ENCODE data around the gene BAZ1B. TPM values are rescaled to one million over a fixed set of nuclear protein-coding genes. Genes with fewer than 3 reads are reported as not detected.

Gene BAZ1B
- total and polyA plus RNA-seq, 4 donors: 8.6 to 31.3 (median 21.5) TPM

GRCh38 chr7:73436031-73436929 lies 85.8 kb downstream of the BAZ1B start:
- 48% methylated on average over 20 of the region's 20 CpGs for WGBS
- H3K36me3 ChIP-seq (ENCODE audit: control insufficient read depth in 4 of 4, insufficient read depth in 3 of 4, low read depth in 1 of 4, low read length in 3 of 4): peaks cover 0 to 12% (median 7%) of the 10 kb centered on the region in 4 donors
- peaks cover 0 to 3% (median 0%) of the 10 kb centered on the region in 4 donors for H3K9me3 ChIP-seq (ENCODE audit: control insufficient read depth in 4 of 4, low read length in 3 of 4)
- DNase-seq (ENCODE audit: low spot score): no peak
- no peaks in the 10 kb centered on the region for H3K27me3 ChIP-seq (ENCODE audit: control insufficient read depth in 4 of 4, insufficient read depth in 4 of 4, low read length in 3 of 4)
- H3K4me3 ChIP-seq (ENCODE audit: low read depth in 1 of 3, low read length in 3 of 3): no peak overlapping the region
- H3K27ac ChIP-seq (ENCODE audit: low read depth in 1 of 2, low read length in 2 of 2): no peak overlapping the region
- TF ChIP-seq MAX (IDR thresholded peaks at IDR 0.05) (no peak), NR2F2 (IDR thresholded peaks at IDR 0.05) (no peak), RXRA (IDR thresholded peaks at IDR 0.05) (no peak), YY1 (IDR thresholded peaks at IDR 0.05) (no peak), EGR1 (IDR thresholded peaks at IDR 0.05; ENCODE audit: low read depth in 2 of 2) (no peak), RAD21 (IDR thresholded peaks at IDR 0.05) (peak; percentile 59 to 64), FOXA2 (IDR thresholded peaks at IDR 0.05) (no peak), GABPA (IDR thresholded peaks at IDR 0.05 in 1 of 2, conservative IDR thresholded peaks at IDR 0.05 in 1 of 2) (no peak), HNF4G (IDR thresholded peaks at IDR 0.05) (no peak), CTCF (IDR thresholded peaks at IDR 0.05; ENCODE audit: low read depth, low read length, missing input control) (peak; percentile 13), REST (IDR thresholded peaks at IDR 0.05) (no peak), TAF1 (conservative IDR thresholded peaks at IDR 0.05) (no peak), ATF3 (IDR thresholded peaks at IDR 0.05) (no peak), FOXA1 (IDR thresholded peaks at IDR 0.05) (no peak), SP1 (IDR thresholded peaks at IDR 0.05) (no peak)
- peaks cover 0 to 5% (median under 1%) of the 10 kb centered on the region in 4 donors for H3K4me1 ChIP-seq (ENCODE audit: control insufficient read depth in 4 of 4, insufficient read depth in 4 of 4, low read length in 3 of 4)
- H3K9ac ChIP-seq (ENCODE audit: low read depth in 1 of 2, low read length in 2 of 2): no peak overlapping the region

- Histone ChIP-seq H3K4me1 (ENCODE audit: control insufficient read depth in 4 of 4, insufficient read depth in 4 of 4, low read length in 3 of 4) (peaks cover 0 to 5% (median under 1%) of the 10 kb centered on the region in 4 donors), H3K27me3 (ENCODE audit: control insufficient read depth in 4 of 4, insufficient read depth in 4 of 4, low read length in 3 of 4) (no peaks in the 10 kb centered on the region), H3K36me3 (ENCODE audit: control insufficient read depth in 4 of 4, insufficient read depth in 3 of 4, low read depth in 1 of 4, low read length in 3 of 4) (peaks cover 0 to 10% (median 3%) of the 10 kb centered on the region in 4 donors), H3K27ac (ENCODE audit: low read depth in 1 of 2, low read length in 2 of 2) (no peak overlapping the region), H3K9ac (ENCODE audit: low read depth in 1 of 2, low read length in 2 of 2) (no peak overlapping the region), H3K4me3 (ENCODE audit: low read depth in 1 of 3, low read length in 3 of 3) (no peak overlapping the region), H3K9me3 (ENCODE audit: control insufficient read depth in 4 of 4, low read length in 3 of 4) (peaks cover 0 to 3% (median 0%) of the 10 kb centered on the region in 4 donors)
- 90% methylated on average over 28 of the region's 28 CpGs for WGBS
- no peak for DNase-seq (ENCODE audit: low spot score)
- no peak for TF ChIP-seq REST (IDR thresholded peaks at IDR 0.05)
- TF ChIP-seq FOXA2 (IDR thresholded peaks at IDR 0.05): no peak
- TF ChIP-seq CTCF (IDR thresholded peaks at IDR 0.05; ENCODE audit: low read depth, low read length, missing input control): no peak
- no peak for TF ChIP-seq HNF4A (conservative IDR thresholded peaks at IDR 0.05)
- TF ChIP-seq SP1 (IDR thresholded peaks at IDR 0.05): no peak
- no peak for TF ChIP-seq RAD21 (IDR thresholded peaks at IDR 0.05)
Observed at GRCh38 chr7:73435471-73436009, 86.6 kb downstream of the BAZ1B start.

Data from liver (tissue), 9 donors.